COLO668 (cell line): ENCODE measurements around the gene CUX1.
"Not testable (repeated sequence)": the region's sequence is repeated elsewhere in the genome, so short reads cannot be mapped to it uniquely, and the experiment has no call there.

ENCODE experiments used
- DNase-seq: peaks from one replicate; lab custom pipeline; 2025; ENCODE audit not compliant: unreplicated experiment; lab: John Stamatoyannopoulos, UW

The CUX1 gene

DNA sequence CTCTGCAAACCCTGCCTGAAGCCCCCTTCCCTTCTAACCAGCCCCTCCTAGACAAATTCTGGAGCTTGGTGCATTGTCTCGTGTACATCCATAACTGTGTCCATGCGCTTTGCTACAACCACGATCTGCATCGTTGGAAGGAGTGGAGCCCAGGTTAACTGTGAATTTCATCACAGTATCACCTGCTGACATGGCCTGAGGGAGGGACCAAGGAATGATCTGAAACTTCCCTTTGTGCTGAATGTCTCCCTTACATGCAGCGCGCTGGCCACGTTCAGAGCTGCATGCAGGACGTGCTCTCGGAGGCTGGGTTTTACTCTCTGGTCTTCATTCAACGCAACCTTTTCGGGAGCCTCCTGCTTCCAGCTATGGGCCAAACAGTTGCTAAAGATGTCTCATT lies 222.3 kb downstream of the CUX1 start:
- no peak for DNase-seq

DNA sequence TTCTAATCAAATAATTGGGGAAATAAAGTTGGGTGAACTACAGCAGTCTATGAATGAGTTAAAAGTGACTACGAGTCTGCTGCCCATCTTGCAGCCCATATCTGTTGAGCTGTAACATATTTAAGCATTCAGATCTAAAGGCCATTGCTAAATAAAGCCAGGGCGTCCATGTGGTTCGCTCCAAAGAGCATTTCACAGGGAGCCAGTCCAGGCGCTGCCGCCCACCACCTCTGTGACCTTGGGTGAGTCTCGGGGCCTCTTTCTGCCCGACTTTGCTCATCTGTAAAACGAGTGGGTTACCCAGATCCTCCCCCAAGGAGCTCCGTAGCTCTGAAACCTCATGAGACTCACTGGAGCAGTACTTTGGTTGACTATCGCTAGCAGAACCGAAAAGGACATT lies 223.1 kb downstream of the CUX1 start:
- DNase-seq: no peak

DNA sequence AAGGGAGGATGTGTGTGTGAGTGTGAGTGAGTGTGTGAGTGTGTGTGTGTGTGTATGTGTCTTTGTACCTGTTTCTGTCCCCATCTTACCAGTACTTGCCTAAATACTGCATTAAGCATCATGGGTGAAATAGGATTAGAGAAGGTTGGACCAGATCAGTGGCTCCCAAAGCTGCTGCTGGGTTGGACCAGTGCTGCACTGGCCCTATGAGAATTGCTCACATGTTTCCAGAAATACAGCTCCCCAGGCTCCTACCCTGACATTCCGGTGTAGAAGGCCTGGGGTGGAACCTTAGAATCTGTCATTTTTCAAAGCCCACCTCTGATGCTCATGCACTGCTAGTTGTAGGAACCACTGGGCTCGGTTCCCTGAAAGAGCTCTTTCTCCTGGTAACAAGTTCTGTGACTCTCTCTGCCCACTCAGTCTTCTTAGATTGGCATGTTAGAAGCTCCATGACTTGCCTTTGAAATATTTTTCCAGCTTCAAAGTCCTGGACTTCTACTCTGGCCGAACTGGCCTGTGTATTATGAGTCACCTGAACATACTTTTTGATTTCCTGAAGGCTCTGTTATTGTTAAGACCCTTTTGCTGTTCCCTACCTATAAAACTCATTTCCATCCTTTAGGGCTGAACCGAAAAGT lies 224.7 kb downstream of the CUX1 start:
- no peak for DNase-seq

DNA sequence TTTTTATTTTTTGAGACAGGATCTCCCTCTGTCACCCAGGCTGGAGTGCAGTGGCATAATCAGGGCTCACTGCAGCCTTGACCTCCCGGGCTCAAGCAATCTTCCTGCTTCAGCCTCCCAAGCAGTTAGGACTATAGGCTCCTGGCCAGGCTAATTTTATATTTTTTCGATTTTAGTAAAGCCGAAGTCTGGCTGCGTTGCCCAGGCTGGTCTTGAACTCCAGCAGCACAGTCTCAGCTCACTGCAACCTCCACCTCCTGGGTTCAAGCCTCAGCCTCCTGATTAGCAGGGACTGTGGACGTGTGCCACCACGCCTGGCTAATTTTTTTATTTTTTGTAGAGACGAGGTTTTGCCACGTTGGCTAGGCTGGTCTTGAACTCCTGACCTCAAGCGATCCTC lies 225.4 kb downstream of the CUX1 start:
- DNase-seq: not testable (repeated sequence)

DNA sequence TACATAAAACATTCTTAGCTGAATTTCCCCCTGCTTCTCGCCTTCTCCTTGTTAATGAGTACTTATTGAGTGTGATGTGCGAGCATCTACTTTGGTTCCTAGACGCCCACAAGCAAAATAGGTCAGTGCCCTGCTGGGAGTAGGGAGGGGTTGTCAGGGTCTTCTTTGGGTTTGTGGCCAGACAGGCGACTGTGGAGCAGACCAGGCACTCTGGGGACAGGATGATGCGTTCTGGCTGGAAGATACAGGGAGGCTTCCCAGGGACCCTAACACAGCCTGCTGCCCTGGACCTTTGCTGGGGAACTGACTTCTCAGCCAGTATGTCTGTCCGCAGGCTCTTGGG lies 227.2 kb downstream of the CUX1 start:
- no peak for DNase-seq

DNA sequence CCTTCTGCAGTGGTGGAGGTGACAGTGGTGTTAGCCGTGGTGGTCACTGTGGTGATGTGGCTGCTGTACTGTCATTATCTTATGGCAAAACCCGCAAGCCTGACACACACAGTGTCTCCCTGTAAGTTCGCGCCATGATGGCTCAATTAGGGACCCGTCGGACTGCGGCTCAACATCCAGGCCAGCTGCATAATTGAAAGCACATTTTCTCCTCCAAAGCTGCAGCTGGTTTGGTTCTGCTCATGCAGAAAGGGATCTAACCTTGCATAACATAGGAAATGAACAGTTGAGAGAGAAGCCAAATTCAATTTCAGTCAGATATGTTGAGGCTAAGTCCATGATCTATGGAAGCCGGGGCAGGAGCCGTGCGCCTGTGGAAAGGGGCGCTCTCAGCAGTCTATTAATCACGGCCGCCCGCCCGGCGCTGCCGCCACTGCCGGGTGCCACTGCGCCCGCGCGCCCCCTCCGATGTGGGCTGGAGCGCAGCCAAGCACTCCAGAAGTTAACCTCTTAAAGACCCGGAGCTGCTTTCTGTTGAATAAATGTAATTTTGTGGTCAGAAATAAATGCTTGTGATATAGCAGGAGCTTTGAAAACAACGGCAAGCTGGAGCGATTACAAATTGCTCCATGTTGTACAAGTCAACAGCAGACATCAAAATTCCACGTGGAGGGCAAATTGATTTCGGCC lies 227.7 kb downstream of the CUX1 start:
- no peak for DNase-seq

DNA sequence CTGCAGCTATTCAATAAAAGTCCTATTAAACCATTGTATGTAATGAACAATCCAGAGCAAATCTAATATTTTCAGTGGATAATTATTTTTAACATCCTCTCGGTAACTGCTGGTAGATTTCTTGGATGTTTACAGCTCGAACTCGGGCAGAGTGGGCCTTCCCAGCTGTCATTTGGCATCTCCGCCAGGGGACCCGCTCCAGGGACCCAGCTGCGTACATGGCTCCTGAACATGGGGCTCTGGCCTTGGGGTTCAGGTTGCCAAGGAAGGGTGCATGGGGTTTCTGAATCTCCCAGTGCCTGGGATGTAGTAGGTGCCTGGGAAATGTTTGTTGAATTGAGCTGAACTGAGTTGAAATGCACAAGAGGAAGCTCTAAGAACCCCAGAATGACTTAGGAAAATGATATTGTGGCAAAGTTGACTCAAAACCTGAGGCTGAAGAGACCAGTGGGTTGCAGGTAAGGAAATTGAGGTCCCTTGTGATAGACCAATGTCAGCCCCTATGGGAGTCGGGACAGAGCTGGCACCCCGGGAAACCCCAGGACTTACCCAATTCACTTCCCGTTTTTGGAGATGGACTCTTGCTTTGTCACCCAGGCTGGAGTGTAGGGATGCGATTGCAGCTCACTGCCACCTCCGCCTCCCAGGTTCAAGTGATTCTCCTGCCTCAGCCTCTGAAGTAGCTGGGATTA lies 228.4 kb downstream of the CUX1 start:
- DNase-seq: no peak

DNA sequence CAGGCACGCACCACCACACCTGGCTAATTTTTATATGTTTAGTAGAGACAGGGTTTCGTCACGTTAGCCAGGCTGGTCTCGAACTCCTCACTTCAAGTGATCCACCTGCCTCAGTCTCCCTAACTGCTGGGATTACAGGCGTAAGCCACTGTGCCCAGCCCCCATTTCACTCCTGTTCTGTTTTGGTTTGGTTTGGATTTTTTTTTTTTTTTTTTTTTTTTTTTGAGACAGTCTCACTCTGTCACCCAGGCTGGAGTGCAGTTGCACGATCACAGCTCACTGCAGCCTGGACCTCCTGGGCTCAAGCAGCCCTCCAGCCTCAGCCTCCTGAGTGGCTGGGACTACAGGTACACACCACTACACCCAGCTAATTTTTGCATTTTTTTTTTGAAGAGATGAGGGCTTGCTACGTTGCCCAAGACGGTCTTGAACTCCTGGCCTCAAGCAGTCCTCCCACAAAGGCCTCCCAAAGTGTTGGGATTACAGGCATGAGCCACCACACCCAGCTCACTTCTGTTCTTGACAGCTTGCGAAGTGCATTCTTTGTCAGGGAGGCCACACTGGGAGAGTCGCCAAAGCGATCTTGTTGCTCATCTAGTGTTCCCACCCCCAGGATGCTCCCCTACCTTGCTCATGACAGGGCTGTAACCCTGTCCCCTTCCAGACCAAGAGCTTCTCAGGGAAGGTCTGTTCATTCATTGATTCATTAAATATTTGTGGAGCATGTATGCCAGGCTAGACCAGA lies 229.1 kb downstream of the CUX1 start:
- DNase-seq: no peak

DNA sequence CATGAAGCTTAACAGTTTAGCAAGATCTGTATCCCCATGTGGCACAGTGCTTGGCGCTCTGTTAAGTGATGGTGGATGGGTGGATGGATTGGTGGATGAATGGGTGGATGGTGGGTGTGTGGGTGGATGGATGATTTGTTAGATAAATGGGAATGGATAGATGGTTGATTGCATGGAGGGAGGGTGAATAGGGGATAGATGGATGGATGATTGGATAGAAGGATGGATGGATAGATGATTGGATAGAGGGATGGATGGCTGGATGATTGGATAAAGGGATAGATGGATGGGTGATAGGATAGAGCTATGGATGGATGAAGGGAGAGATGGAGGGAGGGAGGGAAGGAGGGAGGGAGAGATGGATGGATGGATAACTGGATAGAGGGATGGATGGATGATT lies 229.7 kb downstream of the CUX1 start:
- DNase-seq: no peak

DNA sequence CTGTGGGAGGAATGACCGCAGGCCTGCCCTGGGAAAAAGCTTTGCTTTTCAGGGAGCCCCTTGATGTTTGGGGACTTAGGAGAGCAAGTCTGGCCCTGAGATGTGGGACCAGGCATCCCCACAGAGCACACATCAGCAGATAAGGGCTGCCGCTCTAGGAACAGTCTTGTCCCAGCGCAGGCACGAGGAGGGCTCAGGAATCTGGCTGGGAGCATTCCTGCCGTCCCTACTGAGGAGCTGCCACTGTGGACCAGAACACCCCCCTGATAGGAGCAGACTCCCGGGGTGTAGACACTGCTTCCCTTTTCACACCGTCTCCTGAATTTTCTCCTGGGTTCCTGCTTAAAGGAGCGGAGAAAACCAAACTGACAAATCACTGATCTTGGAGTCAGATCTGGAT lies 232.3 kb downstream of the CUX1 start:
- no peak for DNase-seq

DNA sequence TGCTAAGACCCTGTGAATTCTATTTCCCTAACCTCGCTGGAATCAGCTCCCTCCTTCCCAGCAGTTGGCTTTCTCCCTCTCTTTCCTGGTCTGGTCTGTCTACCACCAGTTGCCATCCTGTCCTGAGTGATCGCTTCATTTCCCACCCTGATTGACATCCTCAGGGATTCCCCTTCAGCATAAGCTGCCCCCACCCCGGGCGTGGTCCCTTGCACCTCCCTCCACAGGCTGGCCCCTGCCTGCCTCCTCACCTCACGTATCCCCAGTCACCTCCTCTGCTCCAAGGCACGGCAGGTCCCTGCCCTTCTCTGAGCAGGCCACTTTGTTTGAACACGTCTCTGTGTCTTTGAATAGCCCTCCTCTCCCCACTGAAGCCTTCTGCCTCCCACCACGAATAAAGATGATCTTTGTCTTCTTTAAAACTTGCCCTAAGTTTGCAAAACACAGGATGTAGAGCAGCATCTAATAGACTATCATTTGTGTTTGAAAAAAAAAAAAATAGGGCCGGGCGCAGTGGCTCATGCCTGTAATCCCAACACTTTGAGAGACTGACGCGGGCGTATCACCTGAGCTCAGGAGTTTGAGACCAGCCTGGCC lies 233.5 kb downstream of the CUX1 start:
- DNase-seq: no peak

DNA sequence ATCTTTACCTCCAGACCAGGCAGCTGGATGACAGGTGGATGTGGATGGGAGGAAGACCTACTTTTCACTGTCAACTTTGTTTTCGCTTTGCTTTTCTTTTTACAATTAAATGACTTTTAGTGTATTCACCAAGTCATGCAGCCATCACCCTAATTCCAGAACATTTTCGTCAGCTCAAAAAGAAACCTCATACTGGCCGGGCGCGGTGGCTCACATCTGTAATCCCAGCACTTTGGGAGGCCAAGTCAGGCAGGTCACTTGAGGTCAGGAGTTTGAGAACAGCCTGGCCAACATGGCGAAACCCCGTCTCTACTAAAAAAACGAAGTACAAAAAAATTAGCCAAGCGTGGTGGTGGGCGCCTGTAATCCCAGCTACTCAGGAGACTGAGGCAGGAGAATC lies 234.3 kb downstream of the CUX1 start:
- not testable (repeated sequence) for DNase-seq

DNA sequence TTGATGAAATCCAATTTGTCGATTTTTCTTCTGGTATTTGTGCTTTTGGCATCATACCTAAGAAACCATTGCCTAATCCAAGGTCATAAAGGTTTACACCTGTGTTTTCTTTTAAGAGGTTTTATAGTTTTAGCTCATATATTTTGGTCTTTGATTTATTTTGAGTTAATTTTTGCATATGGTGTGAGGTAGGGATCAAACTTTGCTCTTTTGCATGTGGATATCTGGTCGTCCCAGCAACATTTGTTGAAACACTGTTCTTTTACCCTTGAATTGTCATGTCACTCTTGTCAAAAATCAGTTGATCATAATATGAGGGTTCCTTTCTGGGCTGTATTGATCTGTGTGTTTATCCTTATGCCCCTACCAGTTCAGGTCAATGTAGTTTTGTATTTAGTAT lies 236.7 kb downstream of the CUX1 start:
- DNase-seq: no peak

DNA sequence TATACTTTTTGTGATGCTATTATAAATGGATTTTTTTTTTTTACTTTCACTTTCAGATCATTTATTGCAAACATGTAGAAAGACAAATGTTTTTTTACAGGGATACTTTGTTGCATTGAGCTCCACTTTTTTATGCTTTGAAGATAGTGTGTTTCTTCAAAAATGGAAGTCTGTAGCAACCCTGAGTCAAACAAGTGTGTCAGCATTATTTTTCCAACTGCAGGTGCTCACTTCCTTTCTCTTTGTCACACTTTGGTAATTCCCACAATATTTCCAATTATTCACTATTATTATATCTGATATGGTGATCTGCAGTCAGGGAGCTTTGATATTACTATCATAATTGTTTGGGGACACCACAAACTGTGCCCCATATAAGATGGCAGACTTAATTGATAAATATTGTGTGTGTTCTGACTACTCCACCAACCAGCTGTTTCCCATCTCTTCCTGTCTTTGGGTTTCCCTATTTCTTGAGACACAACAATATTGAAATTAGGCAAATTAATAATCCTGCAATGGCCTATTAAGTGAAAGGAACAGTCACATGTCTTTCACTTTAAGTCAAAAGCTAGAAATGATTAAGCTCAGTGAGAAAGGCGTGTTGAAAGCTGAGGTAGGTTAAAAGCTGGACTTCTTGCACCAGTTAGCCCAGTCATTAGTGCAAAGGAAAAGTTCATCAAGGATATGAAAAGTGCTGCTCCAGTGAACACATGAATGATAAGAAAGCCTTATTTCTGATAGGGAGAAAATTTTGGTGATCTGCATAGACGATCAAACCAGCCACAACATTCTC lies 238.0 kb downstream of the CUX1 start:
- no peak for DNase-seq

DNA sequence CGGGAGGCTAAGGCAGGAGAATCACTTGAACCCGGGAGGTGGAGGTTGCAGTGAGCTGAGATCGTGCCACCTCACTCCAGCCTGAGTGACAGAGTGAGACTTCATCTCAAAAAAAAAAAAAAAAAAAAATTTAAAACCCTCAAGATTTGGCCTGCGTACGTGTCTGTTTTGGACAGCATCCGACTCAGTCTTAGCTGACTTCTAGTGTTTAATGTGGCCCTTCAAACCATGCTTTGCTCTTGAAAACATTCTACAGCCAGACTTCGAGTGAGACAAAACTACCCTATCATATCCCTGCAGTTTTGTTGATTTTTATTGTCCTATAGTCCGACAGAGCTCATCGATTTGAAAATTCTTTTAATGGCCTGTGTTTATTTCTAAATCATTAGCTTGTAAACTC lies 242.1 kb downstream of the CUX1 start:
- no peak for DNase-seq

DNA sequence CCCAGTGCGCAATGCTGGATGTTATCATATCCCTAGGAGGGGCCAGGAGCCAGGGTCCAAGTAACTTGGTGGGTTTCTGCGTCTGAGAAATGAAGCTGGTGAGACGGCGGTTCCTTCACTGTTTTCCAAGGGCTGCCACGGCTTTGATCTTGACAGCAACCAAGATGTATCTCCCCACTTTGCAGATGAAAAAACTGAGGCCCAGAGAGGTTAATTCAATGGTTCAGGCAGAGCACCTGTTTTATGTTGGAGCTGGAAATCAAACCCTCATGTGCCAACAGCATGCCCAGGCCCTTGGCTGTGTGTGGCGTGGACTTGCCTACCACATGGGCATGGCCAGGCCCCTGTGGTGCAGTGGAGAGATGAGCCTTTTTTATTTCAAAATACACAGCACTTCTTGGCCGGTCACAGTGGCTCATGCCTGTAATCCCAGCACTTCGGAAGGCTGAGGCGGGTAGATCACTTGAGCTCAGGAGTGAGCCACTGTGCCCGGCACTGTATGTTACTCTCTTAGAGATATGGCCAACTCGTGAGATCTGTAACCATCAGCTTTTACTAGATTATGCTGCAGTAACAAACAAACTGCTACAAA lies 244.0 kb downstream of the CUX1 start:
- DNase-seq: no peak

DNA sequence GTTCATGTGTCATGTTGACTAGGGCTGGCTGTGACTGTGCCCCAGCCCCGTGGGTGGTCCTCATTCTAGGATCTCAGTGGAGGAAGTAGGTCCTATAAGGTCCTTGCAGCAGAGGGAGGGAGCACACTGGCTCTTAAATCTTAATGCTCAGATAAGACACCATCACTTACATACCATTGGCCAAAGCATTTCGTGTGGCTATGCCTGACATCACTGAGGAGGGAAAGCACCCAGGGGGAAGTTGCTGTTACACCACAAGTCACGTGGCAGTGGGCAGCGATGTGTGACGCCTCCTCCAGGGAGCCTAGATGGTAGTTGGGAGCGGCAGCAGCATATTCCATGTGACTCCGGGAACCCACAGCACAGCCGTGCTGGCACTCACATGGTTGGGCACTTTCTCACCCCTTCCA lies 244.6 kb downstream of the CUX1 start:
- DNase-seq: no peak

DNA sequence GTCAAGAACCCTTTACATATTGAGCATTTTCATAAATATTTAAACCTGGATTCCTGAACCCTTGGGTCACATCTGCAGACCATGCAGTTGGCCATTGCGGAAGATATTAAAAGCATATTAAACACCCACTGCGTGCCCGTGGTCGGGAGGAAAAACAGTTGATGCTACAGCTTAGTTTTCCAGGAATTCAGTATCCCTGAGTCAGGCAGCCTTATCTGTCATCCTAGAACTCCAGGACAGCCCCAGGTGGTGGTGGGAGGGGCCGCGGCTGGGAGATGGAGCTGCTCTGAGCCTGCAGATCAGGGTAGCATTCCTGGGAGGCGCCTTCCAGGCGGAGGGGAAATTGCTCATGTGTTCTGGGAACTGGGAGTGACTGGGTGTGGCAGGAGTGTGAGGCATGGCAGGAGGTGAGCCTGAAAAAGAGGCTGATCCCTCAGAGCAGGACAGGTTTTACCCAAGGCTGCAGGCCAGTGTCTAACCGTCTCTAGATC lies 246.3 kb downstream of the CUX1 start:
- DNase-seq: no peak

DNA sequence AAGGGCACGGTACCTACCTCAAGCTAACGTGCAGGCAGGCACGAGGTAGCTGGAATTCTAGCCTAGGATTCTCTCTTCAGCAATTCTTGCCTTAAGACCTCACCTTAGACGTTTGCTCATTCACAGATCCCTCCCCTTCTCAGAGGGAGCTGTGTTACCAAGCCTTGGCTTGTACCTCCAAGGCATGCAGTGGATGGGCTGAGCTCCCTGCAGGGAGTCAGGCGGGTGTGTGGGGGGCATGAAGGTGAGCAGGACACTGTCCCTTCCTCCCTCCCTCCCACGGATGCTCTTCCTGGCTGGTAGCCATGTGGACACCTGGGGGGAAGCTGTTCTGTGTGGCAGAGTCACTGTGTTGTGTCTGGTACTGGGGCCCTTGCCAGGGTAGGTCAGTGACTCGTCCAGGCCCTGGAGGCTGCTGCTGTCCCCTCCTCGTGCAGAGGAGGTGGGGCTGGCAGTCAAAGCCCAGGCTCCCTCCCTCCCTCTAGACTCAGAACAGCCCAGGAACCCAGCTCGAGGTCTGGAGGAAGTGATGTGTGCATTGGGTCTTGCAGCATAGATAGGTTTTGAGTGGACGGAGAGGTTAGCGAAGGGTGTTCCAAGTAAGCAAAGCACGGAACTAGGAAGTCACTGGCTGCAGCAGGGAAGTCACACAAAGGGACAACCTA lies 247.1 kb downstream of the CUX1 start:
- DNase-seq: no peak

DNA sequence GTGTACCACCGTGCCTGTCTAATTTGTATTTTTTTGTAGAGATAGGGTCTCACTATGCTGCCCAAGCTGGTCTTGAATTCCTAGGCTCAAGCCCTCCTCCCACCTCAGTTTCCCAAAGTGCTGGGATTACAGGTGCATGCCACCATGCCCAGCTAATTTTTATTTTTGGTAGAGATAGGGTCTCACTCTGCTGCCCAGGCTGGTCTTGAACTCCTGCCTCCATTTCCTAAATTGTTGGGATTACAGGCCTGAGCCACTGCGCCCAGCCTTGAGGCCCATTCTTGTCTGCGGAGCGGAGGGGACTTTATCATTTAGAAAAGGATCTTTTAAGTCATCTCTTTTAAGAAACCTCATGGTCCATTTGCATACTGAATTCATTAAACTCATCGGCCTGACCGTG lies 247.8 kb downstream of the CUX1 start:
- no peak for DNase-seq
